HL-60 (cell line): ENCODE data around the gene WWC1.

Experiments
- CTCF ChIP-seq: IDR thresholded peaks from one replicate; pipeline ENCODE4 v1.5.1; 2011; ENCODE audit warnings: low read length, control low read depth, inconsistent platforms; ENCODE audit not compliant: insufficient read depth
- GABPA ChIP-seq: IDR thresholded peaks from 2 replicates; pipeline ENCODE4 v1.6.1; 2012; ENCODE audit warnings: low read depth
- POLR2AphosphoS5 ChIP-seq: IDR thresholded peaks from 2 replicates; pipeline ENCODE4 v1.6.1; 2012; ENCODE audit warnings: low read depth

- TF ChIP-seq CTCF = no peak
- TF ChIP-seq POLR2AphosphoS5 = no peak
- no peak for TF ChIP-seq GABPA
Observed at GRCh38 chr5:168244838-168245559, 46.4 kb upstream of the WWC1 start.
